Liver (tissue), 9 donors: ENCODE results near the gene GALNT8. TPM values are rescaled to one million over a fixed set of nuclear protein-coding genes. Genes with fewer than 3 reads are reported as not detected.
A peak's percentile ranks its signal among the peaks of the same experiment; 100 is the strongest.

Experiments
- DNase-seq: peaks from one replicate; pipeline ENCODE4 v3.0.0-alpha.2; 2017; ENCODE audit warnings: low spot score
- H3K27ac ChIP-seq, 2 donors: one replicate each; pipeline ENCODE4 v1.7.0; 2013; ENCODE audit warnings: inconsistent platforms in 2 of 2, low read length in 2 of 2, control low read depth in 1 of 2, low read depth in 1 of 2, mild to moderate bottlenecking in 1 of 2
- H3K27me3 ChIP-seq, 4 donors: one replicate each; pipeline versions ENCODE4 v1.6.1 to v1.7.0; 2013; ENCODE audit warnings: low read length in 3 of 4, inconsistent platforms in 1 of 4, mild to moderate bottlenecking in 1 of 4, moderate library complexity in 1 of 4; ENCODE audit not compliant: control insufficient read depth in 4 of 4, insufficient read depth in 4 of 4
- H3K36me3 ChIP-seq, 4 donors: one replicate each; pipeline versions ENCODE4 v1.6.1 to v1.7.0; 2013; ENCODE audit warnings: low read length in 3 of 4, mild to moderate bottlenecking in 3 of 4, low read depth in 1 of 4, moderate library complexity in 1 of 4; ENCODE audit not compliant: control insufficient read depth in 4 of 4, insufficient read depth in 3 of 4
- H3K4me1 ChIP-seq, 4 donors: one replicate each; pipeline versions ENCODE4 v1.6.1 to v1.7.0; 2013; ENCODE audit warnings: low read length in 3 of 4, mild to moderate bottlenecking in 3 of 4, moderate library complexity in 1 of 4; ENCODE audit not compliant: control insufficient read depth in 4 of 4, insufficient read depth in 4 of 4
- H3K4me3 ChIP-seq, 3 donors: one replicate each; pipeline versions ENCODE4 v1.6.1 to v1.7.0; 2013; ENCODE audit warnings: low read length in 3 of 3, control low read depth in 1 of 3, low read depth in 1 of 3, mild to moderate bottlenecking in 1 of 3
- H3K9ac ChIP-seq, 2 donors: one replicate each; pipeline ENCODE4 v1.7.0; 2013; ENCODE audit warnings: low read length in 2 of 2, mild to moderate bottlenecking in 2 of 2, moderate library complexity in 2 of 2, control low read depth in 1 of 2, low read depth in 1 of 2
- H3K9me3 ChIP-seq, 4 donors: one replicate each; pipeline versions ENCODE4 v1.6.1 to v1.7.0; 2013; ENCODE audit warnings: low read length in 3 of 4; ENCODE audit not compliant: control insufficient read depth in 4 of 4
- EGR1 ChIP-seq, 2 donors: IDR thresholded peaks; 2 replicates each; pipeline ENCODE4 v1.6.1; 2016 to 2018; ENCODE audit warnings: antibody characterized with exemption in 2 of 2, low read depth in 2 of 2
- FOXA1 ChIP-seq: IDR thresholded peaks from 2 replicates; pipeline ENCODE4 v1.6.1; 2016; ENCODE audit warnings: antibody characterized with exemption
- FOXA2 ChIP-seq: IDR thresholded peaks from 2 replicates; pipeline ENCODE4 v1.6.1; 2016; ENCODE audit warnings: antibody characterized with exemption
- GABPA ChIP-seq, 2 donors: IDR thresholded peaks in 1 of 2; conservative IDR thresholded peaks in 1 of 2; 2 replicates each; pipeline ENCODE4 v1.6.1; 2016; ENCODE audit warnings: antibody characterized with exemption in 2 of 2, mild to moderate bottlenecking in 1 of 2, moderate library complexity in 1 of 2
- HNF4A ChIP-seq, 2 donors: conservative IDR thresholded peaks; 2 replicates each; pipeline ENCODE4 v1.6.1; 2016; ENCODE audit warnings: antibody characterized with exemption in 2 of 2, mild to moderate bottlenecking in 2 of 2
- HNF4G ChIP-seq: IDR thresholded peaks from 2 replicates; pipeline ENCODE4 v1.6.1; 2016; ENCODE audit warnings: antibody characterized with exemption
- JUND ChIP-seq, 2 donors: IDR thresholded peaks; 2 replicates each; pipeline ENCODE4 v1.6.1; 2016; ENCODE audit warnings: antibody characterized with exemption in 2 of 2
- NR2F2 ChIP-seq: IDR thresholded peaks from 2 replicates; pipeline ENCODE4 v1.6.1; 2016; ENCODE audit warnings: antibody characterized with exemption
- RAD21 ChIP-seq, 2 donors: IDR thresholded peaks; 2 replicates each; pipeline ENCODE4 v1.6.1; 2016; ENCODE audit warnings: antibody characterized with exemption in 2 of 2, mild to moderate bottlenecking in 2 of 2
- RXRA ChIP-seq, 2 donors: IDR thresholded peaks; 2 replicates each; pipeline ENCODE4 v1.6.1; 2017 to 2018; ENCODE audit warnings: antibody characterized with exemption in 2 of 2, mild to moderate bottlenecking in 1 of 2
- SP1 ChIP-seq: IDR thresholded peaks from 2 replicates; pipeline ENCODE4 v1.6.1; 2018; ENCODE audit warnings: antibody characterized with exemption, mild to moderate bottlenecking
- TAF1 ChIP-seq: conservative IDR thresholded peaks from 2 replicates; pipeline ENCODE4 v1.6.1; 2016; ENCODE audit warnings: antibody characterized with exemption, mild to moderate bottlenecking
- YY1 ChIP-seq: IDR thresholded peaks from 2 replicates; pipeline ENCODE4 v1.6.1; 2016; ENCODE audit warnings: antibody characterized with exemption, mild to moderate bottlenecking
- WGBS: extraction: QIAGEN DNeasy Blood & Tissue Kit; methylation state at CpG from one replicate; pipeline ENCODE4 v1.1.7; 2013; 5-methylcytosine and 5-hydroxymethylcytosine counted together
- polyA plus RNA-seq, 2 donors: library from polyadenylated mRNA; stranded (reverse) in 1 of 2; unstranded in 1 of 2; fragments of 200-250 nt in 1 of 2; fragments of >200 nt in 1 of 2; fragmentation: Nextera tagmentation in 1 of 2; extraction: Ambion mirVana in 1 of 2; gene quantifications; one replicate each; pipeline versions ENCODE4 v1.2.1 to v1.2.3, GENCODE V29; 2013 to 2015
- total RNA-seq, 2 donors: library from RNA; depleted of rRNA; stranded (reverse); fragments of >200 nt; gene quantifications; one replicate each; pipeline ENCODE4 v1.2.3, GENCODE V29; 2014
- TF ChIP-seq, protein P1 (sequence below): IDR thresholded peaks from 2 replicates; pipeline ENCODE4 v1.6.1; 2016; ENCODE audit warnings: antibody characterized with exemption
- TF ChIP-seq, protein P2 (sequence below): IDR thresholded peaks from 2 replicates; pipeline ENCODE4 v1.6.1; 2016; ENCODE audit warnings: antibody characterized with exemption
- TF ChIP-seq, protein P3 (sequence below): IDR thresholded peaks from 2 replicates; pipeline ENCODE4 v1.6.1; 2016; ENCODE audit warnings: antibody characterized with exemption
- TF ChIP-seq, protein P4 (sequence below): IDR thresholded peaks from 2 replicates; pipeline ENCODE4 v1.6.1; 2016; ENCODE audit warnings: antibody characterized with exemption, mild to moderate bottlenecking
- TF ChIP-seq, protein P5 (sequence below): fragments of 150-350 bp; IDR thresholded peaks from 2 replicates; pipeline ENCODE4 v1.5.1; 2017; ENCODE audit warnings: improper control_type of control experiment, low read depth, low read length; ENCODE audit not compliant: missing input control
- donor health status: healthy.
- donor health status: healthy.
- donor health status: healthy.
- donor health status: healthy.
- donor health status: healthy.

GALNT8 gene
- total and polyA plus RNA-seq, 4 donors, result 0.03 to 0.25 (median 0.19) TPM; not detected in 1

DNA sequence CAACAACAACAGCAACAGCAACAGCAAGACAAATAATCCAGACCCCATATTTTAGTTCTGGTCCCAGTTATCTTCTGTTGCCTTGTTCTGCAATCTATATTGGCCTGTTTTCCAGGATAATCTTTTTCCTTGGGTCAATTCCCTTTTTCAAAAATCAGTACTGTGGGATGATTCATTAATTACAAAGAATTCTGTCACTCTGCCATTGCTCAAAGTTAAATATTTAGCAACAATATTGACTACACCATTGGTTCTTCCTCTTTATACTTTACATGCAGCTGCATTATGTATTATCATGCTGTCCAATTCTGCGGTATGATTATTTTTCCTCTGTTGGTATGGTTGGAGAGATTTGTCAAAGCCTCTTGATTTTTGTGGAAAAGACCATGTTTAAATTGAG lies 10.1 kb upstream of the GALNT8 start:
- TF ChIP-seq HNF4A (conservative IDR thresholded peaks at IDR 0.05) (no peak), HNF4G (no peak), EGR1 (IDR thresholded peaks at IDR 0.05; ENCODE audit: low read depth in 2 of 2) (no peak), GABPA (IDR thresholded peaks at IDR 0.05 in 1 of 2, conservative IDR thresholded peaks at IDR 0.05 in 1 of 2) (no peak), TAF1 (no peak), JUND (IDR thresholded peaks at IDR 0.05) (no peak), RXRA (IDR thresholded peaks at IDR 0.05) (no peak), FOXA2 (no peak), FOXA1 (no peak), RAD21 (IDR thresholded peaks at IDR 0.05) (no peak)
- TF ChIP-seq, protein P1, sequence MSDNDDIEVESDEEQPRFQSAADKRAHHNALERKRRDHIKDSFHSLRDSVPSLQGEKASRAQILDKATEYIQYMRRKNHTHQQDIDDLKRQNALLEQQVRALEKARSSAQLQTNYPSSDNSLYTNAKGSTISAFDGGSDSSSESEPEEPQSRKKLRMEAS, result no peak
- TF ChIP-seq, protein P2, sequence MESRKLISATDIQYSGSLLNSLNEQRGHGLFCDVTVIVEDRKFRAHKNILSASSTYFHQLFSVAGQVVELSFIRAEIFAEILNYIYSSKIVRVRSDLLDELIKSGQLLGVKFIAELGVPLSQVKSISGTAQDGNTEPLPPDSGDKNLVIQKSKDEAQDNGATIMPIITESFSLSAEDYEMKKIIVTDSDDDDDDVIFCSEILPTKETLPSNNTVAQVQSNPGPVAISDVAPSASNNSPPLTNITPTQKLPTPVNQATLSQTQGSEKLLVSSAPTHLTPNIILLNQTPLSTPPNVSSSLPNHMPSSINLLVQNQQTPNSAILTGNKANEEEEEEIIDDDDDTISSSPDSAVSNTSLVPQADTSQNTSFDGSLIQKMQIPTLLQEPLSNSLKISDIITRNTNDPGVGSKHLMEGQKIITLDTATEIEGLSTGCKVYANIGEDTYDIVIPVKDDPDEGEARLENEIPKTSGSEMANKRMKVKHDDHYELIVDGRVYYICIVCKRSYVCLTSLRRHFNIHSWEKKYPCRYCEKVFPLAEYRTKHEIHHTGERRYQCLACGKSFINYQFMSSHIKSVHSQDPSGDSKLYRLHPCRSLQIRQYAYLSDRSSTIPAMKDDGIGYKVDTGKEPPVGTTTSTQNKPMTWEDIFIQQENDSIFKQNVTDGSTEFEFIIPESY, result no peak
- TF ChIP-seq, protein P3, sequence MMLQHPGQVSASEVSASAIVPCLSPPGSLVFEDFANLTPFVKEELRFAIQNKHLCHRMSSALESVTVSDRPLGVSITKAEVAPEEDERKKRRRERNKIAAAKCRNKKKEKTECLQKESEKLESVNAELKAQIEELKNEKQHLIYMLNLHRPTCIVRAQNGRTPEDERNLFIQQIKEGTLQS, result no peak
- TF ChIP-seq, protein P4, sequence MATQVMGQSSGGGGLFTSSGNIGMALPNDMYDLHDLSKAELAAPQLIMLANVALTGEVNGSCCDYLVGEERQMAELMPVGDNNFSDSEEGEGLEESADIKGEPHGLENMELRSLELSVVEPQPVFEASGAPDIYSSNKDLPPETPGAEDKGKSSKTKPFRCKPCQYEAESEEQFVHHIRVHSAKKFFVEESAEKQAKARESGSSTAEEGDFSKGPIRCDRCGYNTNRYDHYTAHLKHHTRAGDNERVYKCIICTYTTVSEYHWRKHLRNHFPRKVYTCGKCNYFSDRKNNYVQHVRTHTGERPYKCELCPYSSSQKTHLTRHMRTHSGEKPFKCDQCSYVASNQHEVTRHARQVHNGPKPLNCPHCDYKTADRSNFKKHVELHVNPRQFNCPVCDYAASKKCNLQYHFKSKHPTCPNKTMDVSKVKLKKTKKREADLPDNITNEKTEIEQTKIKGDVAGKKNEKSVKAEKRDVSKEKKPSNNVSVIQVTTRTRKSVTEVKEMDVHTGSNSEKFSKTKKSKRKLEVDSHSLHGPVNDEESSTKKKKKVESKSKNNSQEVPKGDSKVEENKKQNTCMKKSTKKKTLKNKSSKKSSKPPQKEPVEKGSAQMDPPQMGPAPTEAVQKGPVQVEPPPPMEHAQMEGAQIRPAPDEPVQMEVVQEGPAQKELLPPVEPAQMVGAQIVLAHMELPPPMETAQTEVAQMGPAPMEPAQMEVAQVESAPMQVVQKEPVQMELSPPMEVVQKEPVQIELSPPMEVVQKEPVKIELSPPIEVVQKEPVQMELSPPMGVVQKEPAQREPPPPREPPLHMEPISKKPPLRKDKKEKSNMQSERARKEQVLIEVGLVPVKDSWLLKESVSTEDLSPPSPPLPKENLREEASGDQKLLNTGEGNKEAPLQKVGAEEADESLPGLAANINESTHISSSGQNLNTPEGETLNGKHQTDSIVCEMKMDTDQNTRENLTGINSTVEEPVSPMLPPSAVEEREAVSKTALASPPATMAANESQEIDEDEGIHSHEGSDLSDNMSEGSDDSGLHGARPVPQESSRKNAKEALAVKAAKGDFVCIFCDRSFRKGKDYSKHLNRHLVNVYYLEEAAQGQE, result no peak
- TF ChIP-seq, protein P5, sequence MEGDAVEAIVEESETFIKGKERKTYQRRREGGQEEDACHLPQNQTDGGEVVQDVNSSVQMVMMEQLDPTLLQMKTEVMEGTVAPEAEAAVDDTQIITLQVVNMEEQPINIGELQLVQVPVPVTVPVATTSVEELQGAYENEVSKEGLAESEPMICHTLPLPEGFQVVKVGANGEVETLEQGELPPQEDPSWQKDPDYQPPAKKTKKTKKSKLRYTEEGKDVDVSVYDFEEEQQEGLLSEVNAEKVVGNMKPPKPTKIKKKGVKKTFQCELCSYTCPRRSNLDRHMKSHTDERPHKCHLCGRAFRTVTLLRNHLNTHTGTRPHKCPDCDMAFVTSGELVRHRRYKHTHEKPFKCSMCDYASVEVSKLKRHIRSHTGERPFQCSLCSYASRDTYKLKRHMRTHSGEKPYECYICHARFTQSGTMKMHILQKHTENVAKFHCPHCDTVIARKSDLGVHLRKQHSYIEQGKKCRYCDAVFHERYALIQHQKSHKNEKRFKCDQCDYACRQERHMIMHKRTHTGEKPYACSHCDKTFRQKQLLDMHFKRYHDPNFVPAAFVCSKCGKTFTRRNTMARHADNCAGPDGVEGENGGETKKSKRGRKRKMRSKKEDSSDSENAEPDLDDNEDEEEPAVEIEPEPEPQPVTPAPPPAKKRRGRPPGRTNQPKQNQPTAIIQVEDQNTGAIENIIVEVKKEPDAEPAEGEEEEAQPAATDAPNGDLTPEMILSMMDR, result no peak
- Histone ChIP-seq H3K4me1 (peaks cover 0 to 21% (median 16%) of the 10 kb centered on the region in 4 donors), H3K27ac (no peak overlapping the region), H3K9ac (no peak overlapping the region), H3K36me3 (no peaks in the 10 kb centered on the region), H3K27me3 (no peaks in the 10 kb centered on the region), H3K9me3 (no peaks in the 10 kb centered on the region), H3K4me3 (no peak overlapping the region)
- DNase-seq, result no peak
- WGBS, result 91% methylated on average over 1 of the region's 1 CpG

DNA sequence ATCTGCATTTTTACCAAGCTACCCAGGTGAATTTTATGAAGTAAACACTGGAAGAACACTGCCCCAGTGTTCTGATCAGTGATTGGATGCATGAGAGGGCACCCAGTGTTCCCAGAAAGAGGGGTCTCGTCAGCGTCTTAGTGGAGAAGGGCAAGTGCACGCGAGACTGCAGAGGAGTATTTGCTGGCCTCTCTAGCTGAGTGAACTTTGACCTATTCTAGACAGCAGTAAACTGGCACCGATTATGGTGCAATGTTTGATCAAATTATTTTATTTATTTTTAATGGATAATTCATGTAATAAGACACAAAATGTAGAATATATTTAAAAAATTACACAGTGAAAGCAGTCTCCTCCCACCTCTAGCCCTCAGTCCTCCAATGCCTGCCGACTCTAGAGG lies 5.3 kb upstream of the GALNT8 start:
- 38% methylated on average over 6 of the region's 6 CpGs for WGBS
- H3K9ac ChIP-seq, result no peak overlapping the region
- H3K4me1 ChIP-seq, result peaks cover 0 to 5% (median 3%) of the 10 kb centered on the region in 4 donors
- H3K27ac ChIP-seq, result no peak overlapping the region
- no peaks in the 10 kb centered on the region for H3K9me3 ChIP-seq
- H3K27me3 ChIP-seq, result no peaks in the 10 kb centered on the region
- no peak for DNase-seq
- H3K4me3 ChIP-seq, result no peak overlapping the region
- peaks cover 0 to 2% (median 0%) of the 10 kb centered on the region in 4 donors for H3K36me3 ChIP-seq
- TF ChIP-seq GABPA (IDR thresholded peaks at IDR 0.05 in 1 of 2, conservative IDR thresholded peaks at IDR 0.05 in 1 of 2), result no peak
- peak; percentile 39 to 58 for TF ChIP-seq HNF4A (conservative IDR thresholded peaks at IDR 0.05)
- TF ChIP-seq RAD21 (IDR thresholded peaks at IDR 0.05), result no peak
- TF ChIP-seq TAF1, result no peak
- peak; percentile 21 for TF ChIP-seq SP1
- TF ChIP-seq, protein P5, result no peak
- TF ChIP-seq RXRA (IDR thresholded peaks at IDR 0.05), result no peak
- TF ChIP-seq, protein P2, result no peak
- TF ChIP-seq HNF4G, result peak; percentile 23
- no peak for TF ChIP-seq NR2F2
- no peak for TF ChIP-seq FOXA1
- TF ChIP-seq, protein P3, result no peak
- TF ChIP-seq EGR1 (IDR thresholded peaks at IDR 0.05; ENCODE audit: low read depth in 2 of 2), result no peak
- TF ChIP-seq FOXA2, result no peak
- no peak for TF ChIP-seq YY1
- TF ChIP-seq, protein P1, result no peak
